Measurements from ENCODE around the gene FBXO36.
"Not testable (repeated sequence)": the region's sequence is repeated elsewhere in the genome, so short reads cannot be mapped to it uniquely, and the experiment has no call there.

FBXO36 gene

DNA sequence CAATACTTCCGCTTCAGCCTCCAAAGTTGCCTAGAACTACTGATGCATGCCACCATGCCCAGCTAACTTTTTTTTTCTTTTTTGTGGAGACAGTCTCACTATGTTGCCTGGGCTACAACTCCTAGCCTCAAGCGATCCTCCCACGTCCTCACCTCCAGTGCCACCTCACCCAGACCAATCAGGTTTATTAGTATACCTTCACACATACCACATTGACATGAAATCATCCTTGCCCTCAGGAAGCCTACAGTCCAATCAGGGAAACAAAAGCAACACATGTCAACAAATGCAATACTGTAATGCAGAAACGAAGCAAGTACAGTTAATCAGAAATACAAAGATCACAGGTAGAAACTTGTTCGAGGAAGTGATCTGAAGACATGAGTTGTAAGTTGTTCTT lies 4.5 kb upstream of the FBXO36 start:
- Histone ChIP-seq H3K27me3 (ENCODE audit: control insufficient read depth, insufficient read depth, low read length) (no peaks in the 10 kb centered on the region), H3K9me3 (replicated peaks; ENCODE audit: low read length) (no peaks in the 10 kb centered on the region), H3K36me3 (ENCODE audit: insufficient read depth, low read length) (peaks cover 30% of the 10 kb centered on the region), H3K9ac (ENCODE audit: low read depth, low read length) (no peak overlapping the region), H3K4me2 (ENCODE audit: low read length) (no peak overlapping the region), H3K4me3 (ENCODE audit: low read length) (no peak overlapping the region), H3K4me1 (ENCODE audit: control insufficient read depth, insufficient read depth, low read length) (peaks cover 10% of the 10 kb centered on the region)

DNA sequence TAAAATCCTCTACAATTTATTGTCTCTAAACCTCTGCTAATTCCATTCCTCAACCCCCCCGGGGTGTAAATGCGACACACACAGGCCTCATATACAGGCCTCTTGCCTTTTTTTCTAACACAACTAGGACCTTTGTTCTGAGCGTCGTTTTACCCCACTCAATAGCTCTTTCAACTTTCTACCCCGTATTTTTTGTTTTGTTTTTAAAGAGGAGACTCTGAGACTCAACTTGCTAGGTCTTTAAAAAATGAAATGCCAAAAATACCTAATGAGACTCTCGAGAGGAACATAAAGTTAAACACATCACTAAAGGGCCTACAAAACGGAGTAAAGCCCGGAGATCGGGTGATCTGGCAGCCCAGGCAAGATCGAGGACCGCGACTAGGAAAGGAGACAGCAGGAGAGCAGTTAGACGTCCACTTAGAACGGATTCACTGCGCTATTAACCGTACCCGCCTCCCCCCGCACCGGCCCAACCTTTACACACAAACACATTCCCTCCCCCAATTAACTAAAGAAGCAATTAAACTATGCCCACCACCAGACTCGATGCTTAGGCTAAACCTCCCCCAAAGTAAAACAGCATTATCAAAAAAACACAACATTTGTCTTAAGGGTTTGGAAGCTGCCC lies 2.2 kb upstream of the FBXO36 start:
- H3K4me2 ChIP-seq (ENCODE audit: low read length): peak overlapping the region; percentile 90
- H3K27me3 ChIP-seq (ENCODE audit: control insufficient read depth, insufficient read depth, low read length): no peaks in the 10 kb centered on the region
- H3K9me3 ChIP-seq (replicated peaks; ENCODE audit: low read length): no peaks in the 10 kb centered on the region
- H3K4me1 ChIP-seq (ENCODE audit: control insufficient read depth, insufficient read depth, low read length): peaks cover 10% of the 10 kb centered on the region
- peak overlapping the region; percentile 99 for H3K9ac ChIP-seq (ENCODE audit: low read depth, low read length)
- H3K4me3 ChIP-seq (ENCODE audit: low read length): peak overlapping the region; percentile 97
- H3K36me3 ChIP-seq (ENCODE audit: insufficient read depth, low read length): peaks cover 24% of the 10 kb centered on the region

DNA sequence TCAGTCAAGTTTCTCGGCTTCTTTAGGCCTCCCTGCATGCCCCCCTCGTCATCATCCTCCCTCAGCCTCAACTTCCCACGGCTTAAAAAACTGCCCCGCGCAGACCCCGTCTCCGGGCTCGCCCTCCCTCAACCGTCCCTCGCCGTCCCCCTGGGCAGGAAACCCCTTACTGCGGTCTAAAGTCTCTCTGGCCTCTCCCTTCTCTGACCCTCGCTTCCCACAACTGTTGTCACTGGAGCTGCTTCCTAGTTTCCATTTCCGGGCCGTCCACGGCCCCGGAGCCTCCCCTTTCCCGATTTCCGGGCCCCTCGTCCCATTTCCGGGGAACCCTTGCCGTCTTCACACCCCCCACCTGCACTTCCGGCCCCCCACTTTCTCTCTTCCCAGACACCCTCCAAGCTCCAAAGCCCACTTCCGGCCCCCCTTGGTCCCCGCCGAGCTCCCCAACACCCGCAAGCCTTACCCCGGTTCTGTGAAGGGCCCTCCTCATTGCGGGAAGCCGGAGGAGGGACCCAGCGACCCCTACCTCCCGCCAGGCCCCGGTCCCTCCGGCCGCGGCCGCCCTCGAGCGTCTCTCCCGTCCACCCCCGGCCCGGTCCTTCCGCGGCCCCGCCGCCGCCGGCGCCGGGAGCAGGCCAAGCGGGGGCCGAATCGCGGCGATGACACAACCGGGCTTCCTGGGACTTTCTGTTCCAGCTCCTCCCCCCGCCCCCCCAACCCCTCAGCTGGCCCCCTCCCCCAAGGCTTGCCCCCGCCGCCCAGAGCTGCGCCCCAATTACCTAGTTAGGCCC lies 1.0 kb upstream of the FBXO36 start:
- peaks cover 10% of the 10 kb centered on the region for H3K4me1 ChIP-seq (ENCODE audit: control insufficient read depth, insufficient read depth, low read length)
- no peaks in the 10 kb centered on the region for H3K27me3 ChIP-seq (ENCODE audit: control insufficient read depth, insufficient read depth, low read length)

DNA sequence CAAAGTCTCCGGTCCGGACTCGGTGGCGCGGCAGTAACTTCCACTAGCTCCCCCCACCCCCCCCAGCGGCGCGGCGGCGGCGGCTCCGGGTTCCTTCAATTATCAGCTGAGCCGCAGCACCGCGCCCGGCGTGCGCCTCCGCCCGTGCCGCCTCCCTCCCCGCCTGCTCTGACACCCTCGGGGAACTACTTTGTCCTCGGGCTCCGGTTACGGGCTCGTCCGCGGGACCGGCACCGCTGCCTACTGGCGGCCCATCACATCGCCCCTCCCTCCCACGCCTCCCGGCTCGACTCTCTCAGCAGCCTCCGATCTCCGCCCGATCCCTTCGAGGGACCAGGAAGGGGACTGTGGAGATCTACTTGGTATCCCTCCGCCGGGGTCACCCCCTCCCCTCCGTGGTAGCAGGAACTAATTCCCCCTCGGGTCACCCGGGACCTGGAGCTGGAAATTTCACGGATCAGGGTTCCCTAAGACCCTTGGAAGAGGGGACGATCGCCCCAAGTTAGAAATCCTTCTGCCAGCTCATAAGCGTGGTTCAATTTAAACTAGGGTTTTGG lies 333 bp upstream of the FBXO36 start, which contains the start of gene TRIP12:
Gene TRIP12 (minus strand): TSS at position 118 of the 557 bp plus-strand sequence. CDS start 41,930 bp downstream, outside the sequence.
- peak within 1 kb of the TSS; percentile 97 for H3K4me3 ChIP-seq (ENCODE audit: low read length)
- H3K9ac ChIP-seq (ENCODE audit: low read depth, low read length): peak within 1 kb of the TSS; percentile 99
- H3K4me2 ChIP-seq (ENCODE audit: low read length): peak within 1 kb of the TSS; percentile 90
- peaks cover 10% of the 10 kb centered on the region for H3K4me1 ChIP-seq (ENCODE audit: control insufficient read depth, insufficient read depth, low read length)
- H3K36me3 ChIP-seq (ENCODE audit: insufficient read depth, low read length): peaks cover 11% of the 10 kb centered on the region
- H3K9me3 ChIP-seq (replicated peaks; ENCODE audit: low read length): no peaks in the 10 kb centered on the region
- no peaks in the 10 kb centered on the region for H3K27me3 ChIP-seq (ENCODE audit: control insufficient read depth, insufficient read depth, low read length)

More for the DNA sequence above, 1.0 kb upstream of the FBXO36 start:
- peak overlapping the region; percentile 97 for H3K4me3 ChIP-seq (ENCODE audit: low read length)
- no peaks in the 10 kb centered on the region for H3K9me3 ChIP-seq (replicated peaks; ENCODE audit: low read length)
- H3K36me3 ChIP-seq (ENCODE audit: insufficient read depth, low read length): peaks cover 17% of the 10 kb centered on the region
- peak overlapping the region; percentile 90 for H3K4me2 ChIP-seq (ENCODE audit: low read length)
- H3K9ac ChIP-seq (ENCODE audit: low read depth, low read length): peak overlapping the region; percentile 99

DNA sequence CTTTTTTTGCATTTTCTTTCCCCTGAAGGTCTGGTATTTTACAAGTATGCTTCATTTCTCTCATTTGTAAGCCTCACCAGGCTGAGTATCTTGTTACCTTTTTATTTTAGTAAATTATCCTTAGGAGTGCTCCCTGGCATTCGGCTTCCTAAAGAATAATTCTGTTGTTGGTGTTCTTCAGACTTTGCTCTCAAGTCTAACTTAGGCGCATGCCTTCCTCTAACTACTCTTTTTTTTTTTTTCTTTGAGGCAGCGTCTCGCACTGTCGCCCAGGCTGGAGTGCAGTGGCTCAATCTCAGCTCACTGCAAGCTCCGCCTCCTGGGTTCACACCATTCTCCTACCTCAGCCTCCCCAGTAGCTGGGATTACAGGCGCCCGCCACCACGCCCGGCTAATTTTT lies 2.2 kb downstream of the FBXO36 start:
- not testable (repeated sequence) for H3K9ac ChIP-seq (ENCODE audit: low read depth, low read length); H3K27me3 ChIP-seq (ENCODE audit: control insufficient read depth, insufficient read depth, low read length); H3K9me3 ChIP-seq (replicated peaks; ENCODE audit: low read length); H3K4me2 ChIP-seq (ENCODE audit: low read length); H3K4me3 ChIP-seq (ENCODE audit: low read length); H3K36me3 ChIP-seq (ENCODE audit: insufficient read depth, low read length)
- peaks cover 27% of the 10 kb centered on the region for H3K4me1 ChIP-seq (ENCODE audit: control insufficient read depth, insufficient read depth, low read length)

DNA sequence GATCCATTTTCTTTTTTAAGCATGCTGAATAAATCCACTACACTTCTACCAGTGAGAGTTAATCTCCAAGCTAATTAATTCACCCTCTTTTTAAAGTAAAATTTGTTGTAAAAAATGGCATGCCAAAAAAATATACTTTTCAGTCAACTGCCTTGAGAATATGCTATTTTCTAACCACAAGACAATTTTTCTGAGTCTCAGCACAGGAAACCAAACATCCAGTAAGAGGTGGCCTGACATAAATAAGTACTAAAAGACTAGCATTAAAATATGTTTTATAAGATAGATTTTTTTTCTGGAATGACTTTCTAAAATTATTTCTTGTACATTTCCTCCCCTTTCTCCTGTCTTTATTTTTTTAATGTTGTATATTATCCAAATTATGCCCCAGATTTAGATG lies 2.9 kb downstream of the FBXO36 start:
- no peak overlapping the region for H3K9ac ChIP-seq (ENCODE audit: low read depth, low read length)
- no peak overlapping the region for H3K4me3 ChIP-seq (ENCODE audit: low read length)
- H3K27me3 ChIP-seq (ENCODE audit: control insufficient read depth, insufficient read depth, low read length): no peaks in the 10 kb centered on the region
- H3K36me3 ChIP-seq (ENCODE audit: insufficient read depth, low read length): no peaks in the 10 kb centered on the region
- no peaks in the 10 kb centered on the region for H3K9me3 ChIP-seq (replicated peaks; ENCODE audit: low read length)
- H3K4me2 ChIP-seq (ENCODE audit: low read length): no peak overlapping the region
- H3K4me1 ChIP-seq (ENCODE audit: control insufficient read depth, insufficient read depth, low read length): peaks cover 20% of the 10 kb centered on the region

DNA sequence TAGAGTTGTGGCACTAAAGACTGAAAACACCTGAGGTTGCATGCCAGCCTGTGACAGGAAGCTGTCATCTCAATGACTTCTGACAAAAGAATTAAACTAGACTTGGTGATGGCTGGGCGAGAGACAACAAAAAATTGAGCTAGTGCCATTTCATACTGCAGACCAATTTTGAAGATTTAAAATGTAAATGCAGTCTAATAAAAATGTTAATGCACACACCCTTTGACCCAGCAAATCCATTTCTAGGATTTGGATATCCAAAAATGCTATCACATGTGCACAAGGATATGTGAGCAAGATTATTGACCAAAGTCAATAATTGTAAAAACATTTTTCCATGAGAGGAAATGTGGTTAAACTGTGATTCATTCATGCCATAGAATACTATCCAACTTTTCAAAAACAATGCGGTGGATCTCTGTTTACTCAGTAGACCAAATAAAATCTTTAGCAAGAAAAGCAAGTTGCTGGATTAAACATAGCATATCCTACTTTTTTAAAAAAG lies 5.6 kb downstream of the FBXO36 start:
- Histone ChIP-seq H3K36me3 (ENCODE audit: insufficient read depth, low read length) (no peaks in the 10 kb centered on the region), H3K9ac (ENCODE audit: low read depth, low read length) (no peak overlapping the region), H3K27me3 (ENCODE audit: control insufficient read depth, insufficient read depth, low read length) (no peaks in the 10 kb centered on the region), H3K4me2 (ENCODE audit: low read length) (peak overlapping the region; percentile 64), H3K4me1 (ENCODE audit: control insufficient read depth, insufficient read depth, low read length) (peaks cover 20% of the 10 kb centered on the region), H3K9me3 (replicated peaks; ENCODE audit: low read length) (no peaks in the 10 kb centered on the region), H3K4me3 (ENCODE audit: low read length) (no peak overlapping the region)

DNA sequence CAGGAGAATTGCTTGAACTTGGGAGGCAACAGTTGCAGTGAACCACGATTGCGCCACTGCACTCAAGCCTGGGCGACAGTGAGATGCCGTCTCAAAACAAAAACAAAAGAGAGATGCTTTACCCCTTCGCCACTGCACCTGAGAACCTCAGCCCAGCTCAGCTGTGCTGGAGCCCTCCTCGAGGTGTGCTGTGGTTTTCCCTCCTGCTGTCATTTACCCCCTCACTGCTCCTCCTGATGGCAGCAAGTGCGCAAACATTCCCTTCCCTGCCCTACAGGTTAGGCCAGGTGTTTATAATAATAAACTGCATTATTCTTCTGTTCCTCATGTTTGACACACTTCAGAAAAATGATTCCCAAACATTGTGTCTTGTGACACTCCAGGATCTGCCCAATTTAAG lies 8.4 kb downstream of the FBXO36 start:
- Histone ChIP-seq H3K4me3 (ENCODE audit: low read length) (no peak overlapping the region), H3K4me2 (ENCODE audit: low read length) (no peak overlapping the region), H3K9me3 (replicated peaks; ENCODE audit: low read length) (no peaks in the 10 kb centered on the region)

DNA sequence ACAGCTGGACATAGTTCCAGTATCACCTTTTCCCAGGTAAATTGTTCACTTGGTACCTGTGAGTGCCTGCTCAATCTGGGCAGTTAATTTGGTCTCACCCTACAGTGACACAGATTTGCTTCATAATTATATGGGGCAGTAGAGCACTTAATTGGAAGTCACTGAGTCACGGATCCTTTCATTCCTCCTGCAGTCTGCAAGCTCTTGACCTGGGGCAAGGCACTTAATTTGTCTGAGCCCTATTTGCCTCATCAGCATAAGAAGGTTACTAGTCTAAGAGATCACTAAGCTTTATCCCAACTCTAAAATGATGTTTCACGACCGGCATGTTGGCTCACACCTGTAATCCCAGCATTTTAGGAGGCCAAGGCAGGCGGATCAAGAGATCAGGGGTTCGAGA lies 8.9 kb downstream of the FBXO36 start:
- H3K4me3 ChIP-seq (ENCODE audit: low read length): no peak overlapping the region
- peaks cover 20% of the 10 kb centered on the region for H3K4me1 ChIP-seq (ENCODE audit: control insufficient read depth, insufficient read depth, low read length)
- no peaks in the 10 kb centered on the region for H3K9me3 ChIP-seq (replicated peaks; ENCODE audit: low read length)
- H3K9ac ChIP-seq (ENCODE audit: low read depth, low read length): no peak overlapping the region
- no peaks in the 10 kb centered on the region for H3K36me3 ChIP-seq (ENCODE audit: insufficient read depth, low read length)
- no peaks in the 10 kb centered on the region for H3K27me3 ChIP-seq (ENCODE audit: control insufficient read depth, insufficient read depth, low read length)
- H3K4me2 ChIP-seq (ENCODE audit: low read length): no peak overlapping the region

More for the DNA sequence above, 8.4 kb downstream of the FBXO36 start:
- H3K27me3 ChIP-seq (ENCODE audit: control insufficient read depth, insufficient read depth, low read length): no peaks in the 10 kb centered on the region
- H3K9ac ChIP-seq (ENCODE audit: low read depth, low read length): no peak overlapping the region
- H3K4me1 ChIP-seq (ENCODE audit: control insufficient read depth, insufficient read depth, low read length): peaks cover 20% of the 10 kb centered on the region
- no peaks in the 10 kb centered on the region for H3K36me3 ChIP-seq (ENCODE audit: insufficient read depth, low read length)

DNA sequence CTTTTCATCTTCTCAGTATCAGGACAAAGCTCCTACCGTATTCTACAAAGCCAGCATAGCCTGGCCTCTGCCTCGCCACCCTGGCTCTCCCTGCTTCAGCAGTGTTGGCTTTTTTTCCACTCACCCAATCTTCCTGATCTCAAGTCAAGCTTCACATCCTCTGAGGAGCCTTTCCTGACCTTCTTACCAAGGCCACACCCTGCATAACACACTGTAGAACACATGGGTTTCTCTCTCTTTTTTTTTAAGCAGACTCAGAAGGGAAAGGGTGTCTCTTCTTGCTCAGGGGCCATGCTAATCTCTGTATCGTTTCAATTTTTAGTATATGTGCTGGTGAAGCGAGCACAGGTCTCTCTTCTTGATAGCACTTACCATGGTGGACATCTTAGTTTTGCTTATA lies 15.2 kb downstream of the FBXO36 start:
- Histone ChIP-seq H3K4me3 (ENCODE audit: low read length) (no peak overlapping the region), H3K4me2 (ENCODE audit: low read length) (no peak overlapping the region), H3K9me3 (replicated peaks; ENCODE audit: low read length) (no peaks in the 10 kb centered on the region), H3K9ac (ENCODE audit: low read depth, low read length) (no peak overlapping the region), H3K4me1 (ENCODE audit: control insufficient read depth, insufficient read depth, low read length) (no peaks in the 10 kb centered on the region), H3K36me3 (ENCODE audit: insufficient read depth, low read length) (no peaks in the 10 kb centered on the region), H3K27me3 (ENCODE audit: control insufficient read depth, insufficient read depth, low read length) (no peaks in the 10 kb centered on the region)

DNA sequence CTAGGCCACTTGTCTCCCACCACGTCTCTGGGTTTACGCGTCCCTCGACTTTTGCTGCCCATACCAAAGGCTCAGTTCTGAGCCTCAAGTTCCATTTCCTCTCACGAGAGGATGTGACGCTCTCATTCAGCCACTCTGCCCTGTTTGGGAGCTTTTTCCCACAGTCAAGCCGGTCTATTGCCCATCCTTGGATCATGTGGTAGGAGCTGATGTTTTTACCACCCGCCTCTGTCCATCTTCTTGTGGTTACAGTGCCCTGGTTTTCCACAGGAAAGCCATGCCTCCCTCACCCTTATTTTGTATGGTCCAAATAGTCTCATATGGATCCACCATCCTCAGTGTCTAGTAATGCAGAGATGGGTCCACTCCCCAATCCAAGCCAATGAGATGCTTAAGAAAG lies 20.4 kb downstream of the FBXO36 start:
- Histone ChIP-seq H3K4me3 (ENCODE audit: low read length) (no peak overlapping the region), H3K9me3 (replicated peaks; ENCODE audit: low read length) (no peaks in the 10 kb centered on the region), H3K9ac (ENCODE audit: low read depth, low read length) (no peak overlapping the region), H3K4me2 (ENCODE audit: low read length) (no peak overlapping the region), H3K4me1 (ENCODE audit: control insufficient read depth, insufficient read depth, low read length) (no peaks in the 10 kb centered on the region), H3K27me3 (ENCODE audit: control insufficient read depth, insufficient read depth, low read length) (no peaks in the 10 kb centered on the region), H3K36me3 (ENCODE audit: insufficient read depth, low read length) (no peaks in the 10 kb centered on the region)

Measured in skeletal muscle satellite cell (primary cell).